Activated CD4-positive, alpha-beta T cell treated with anti-CD3 and anti-CD28 coated beads for 48 hours (primary cell): ENCODE results near the gene PKN1.
A peak's percentile ranks its signal among the peaks of the same experiment; 100 is the strongest.

ENCODE experiments used
- DNase-seq: peaks from one replicate; pipeline ENCODE4 v3.0.0-alpha.2; 2020

Gene PKN1

GRCh38 chr19:14407605-14408484, 25.3 kb upstream of the PKN1 start:
- DNase-seq, result peak; percentile 36

- DNase-seq, result no peak
These were observed 24.5 kb upstream of the PKN1 start for GRCh38 chr19:14408491-14409145.

- no peak for DNase-seq
These were observed 23.7 kb upstream of the PKN1 start for GRCh38 chr19:14409146-14410023.

GRCh38 chr19:14410091-14411051, 22.7 kb upstream of the PKN1 start:
- DNase-seq, result no peak

- no peak for DNase-seq
These were observed 21.8 kb upstream of the PKN1 start for GRCh38 chr19:14411161-14411937.

- no peak for DNase-seq
These were observed 21.2 kb upstream of the PKN1 start for GRCh38 chr19:14411938-14412245.

- no peak for DNase-seq
These were observed 20.6 kb upstream of the PKN1 start for GRCh38 chr19:14412324-14412995.

GRCh38 chr19:14412996-14413692, 20.0 kb upstream of the PKN1 start:
- no peak for DNase-seq

GRCh38 chr19:14413693-14414181, 19.4 kb upstream of the PKN1 start:
- no peak for DNase-seq

GRCh38 chr19:14414926-14415690, 18.0 kb upstream of the PKN1 start:
- no peak for DNase-seq

GRCh38 chr19:14416817-14417231, 16.3 kb upstream of the PKN1 start:
- DNase-seq, result no peak

- DNase-seq, result peak; percentile 90
These were observed 14.3 kb upstream of the PKN1 start for GRCh38 chr19:14418856-14419105.

- DNase-seq, result peak; percentile 98
These were observed 13.8 kb upstream of the PKN1 start, which contains the start of gene DDX39A for GRCh38 chr19:14419106-14419813. DDX39A (minus strand) TSS chr19:14419341; CDS start chr19:14413220, 6,121 bp downstream.

- no peak for DNase-seq
These were observed 7.4 kb upstream of the PKN1 start for GRCh38 chr19:14425696-14426138.

GRCh38 chr19:14427461-14427860, 5.6 kb upstream of the PKN1 start:
- DNase-seq, result no peak

GRCh38 chr19:14428882-14429416, 4.2 kb upstream of the PKN1 start:
- no peak for DNase-seq

GRCh38 chr19:14430712-14431111, 2.4 kb upstream of the PKN1 start:
- no peak for DNase-seq
